ENCODE data around the gene PATJ. TPM values are rescaled to one million over a fixed set of nuclear protein-coding genes. Genes with fewer than 3 reads are reported as not detected.

The PATJ gene
- total and polyA plus RNA-seq, 2 of the 13 experiments (the other 11 are each of a cell fraction or from before 2014, with no cell fraction given): 6.2 to 16.8 TPM

DNA sequence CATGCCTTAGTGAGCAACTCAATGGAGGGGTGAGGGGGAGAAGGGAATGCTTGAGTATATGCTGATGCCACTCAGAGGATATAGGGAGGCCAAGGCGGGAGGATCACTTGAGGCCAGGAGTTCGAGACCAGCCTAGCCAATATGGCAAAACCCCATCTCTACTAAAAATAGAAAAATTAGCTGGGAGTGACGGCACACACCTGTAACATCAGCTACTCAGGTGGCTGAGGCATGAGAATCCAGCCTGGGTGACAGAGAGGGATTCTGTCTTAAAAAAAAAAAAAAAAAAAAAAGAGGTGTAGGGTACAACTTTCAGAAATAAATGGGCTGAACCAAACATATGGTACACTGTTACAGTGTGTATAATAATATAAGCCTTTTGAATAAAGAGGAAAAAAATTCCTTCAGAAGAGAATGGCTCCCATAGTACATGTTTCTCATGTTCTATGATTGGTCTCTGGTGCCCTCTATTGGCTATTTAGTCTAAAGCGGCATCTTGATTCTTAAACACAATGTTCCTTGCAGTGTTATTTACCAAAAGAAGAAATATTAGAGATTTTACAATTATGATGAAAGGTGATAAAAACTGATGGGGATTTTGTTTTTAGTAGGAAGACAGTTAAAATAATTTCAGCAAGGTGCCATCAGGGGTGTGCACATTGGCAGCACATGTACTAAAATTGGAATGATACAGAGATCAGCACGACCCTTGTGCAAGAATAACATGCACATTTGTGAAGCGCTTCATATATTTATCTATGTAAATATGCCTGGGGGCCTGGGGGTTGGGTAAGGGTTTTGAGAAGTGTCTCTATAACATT, 109.8 kb downstream of the PATJ start (continued):
- TF ChIP-seq ONECUT2 (CRISPR knock-in tag; IDR thresholded peaks at IDR 0.05) (no peak), HNRNPUL1 (IDR thresholded peaks at IDR 0.05; ENCODE audit: low read depth, low read length) (no peak), ZNF432 (CRISPR knock-in tag; IDR thresholded peaks at IDR 0.05; ENCODE audit: borderline replicate concordance) (no peak), RBFOX2 (IDR thresholded peaks at IDR 0.05; ENCODE audit: low read depth, low read length) (no peak), XRCC5 (optimal IDR thresholded peaks at IDR 0.05; ENCODE audit: low read length) (no peak), FLYWCH1 (CRISPR knock-in tag; IDR thresholded peaks at IDR 0.05) (no peak), PHF20 (CRISPR knock-in tag; IDR thresholded peaks at IDR 0.05) (no peak), RBAK (CRISPR knock-in tag; IDR thresholded peaks at IDR 0.05) (no peak), ZNF17 (CRISPR knock-in tag; IDR thresholded peaks at IDR 0.05) (no peak)
- TF ChIP-seq, protein P1, sequence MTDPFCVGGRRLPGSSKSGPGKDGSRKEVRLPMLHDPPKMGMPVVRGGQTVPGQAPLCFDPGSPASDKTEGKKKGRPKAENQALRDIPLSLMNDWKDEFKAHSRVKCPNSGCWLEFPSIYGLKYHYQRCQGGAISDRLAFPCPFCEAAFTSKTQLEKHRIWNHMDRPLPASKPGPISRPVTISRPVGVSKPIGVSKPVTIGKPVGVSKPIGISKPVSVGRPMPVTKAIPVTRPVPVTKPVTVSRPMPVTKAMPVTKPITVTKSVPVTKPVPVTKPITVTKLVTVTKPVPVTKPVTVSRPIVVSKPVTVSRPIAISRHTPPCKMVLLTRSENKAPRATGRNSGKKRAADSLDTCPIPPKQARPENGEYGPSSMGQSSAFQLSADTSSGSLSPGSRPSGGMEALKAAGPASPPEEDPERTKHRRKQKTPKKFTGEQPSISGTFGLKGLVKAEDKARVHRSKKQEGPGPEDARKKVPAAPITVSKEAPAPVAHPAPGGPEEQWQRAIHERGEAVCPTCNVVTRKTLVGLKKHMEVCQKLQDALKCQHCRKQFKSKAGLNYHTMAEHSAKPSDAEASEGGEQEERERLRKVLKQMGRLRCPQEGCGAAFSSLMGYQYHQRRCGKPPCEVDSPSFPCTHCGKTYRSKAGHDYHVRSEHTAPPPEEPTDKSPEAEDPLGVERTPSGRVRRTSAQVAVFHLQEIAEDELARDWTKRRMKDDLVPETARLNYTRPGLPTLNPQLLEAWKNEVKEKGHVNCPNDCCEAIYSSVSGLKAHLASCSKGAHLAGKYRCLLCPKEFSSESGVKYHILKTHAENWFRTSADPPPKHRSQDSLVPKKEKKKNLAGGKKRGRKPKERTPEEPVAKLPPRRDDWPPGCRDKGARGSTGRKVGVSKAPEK (CRISPR knock-in tag; IDR thresholded peaks at IDR 0.05; ENCODE audit: borderline replicate concordance): no peak
- TF ChIP-seq, protein P2, sequence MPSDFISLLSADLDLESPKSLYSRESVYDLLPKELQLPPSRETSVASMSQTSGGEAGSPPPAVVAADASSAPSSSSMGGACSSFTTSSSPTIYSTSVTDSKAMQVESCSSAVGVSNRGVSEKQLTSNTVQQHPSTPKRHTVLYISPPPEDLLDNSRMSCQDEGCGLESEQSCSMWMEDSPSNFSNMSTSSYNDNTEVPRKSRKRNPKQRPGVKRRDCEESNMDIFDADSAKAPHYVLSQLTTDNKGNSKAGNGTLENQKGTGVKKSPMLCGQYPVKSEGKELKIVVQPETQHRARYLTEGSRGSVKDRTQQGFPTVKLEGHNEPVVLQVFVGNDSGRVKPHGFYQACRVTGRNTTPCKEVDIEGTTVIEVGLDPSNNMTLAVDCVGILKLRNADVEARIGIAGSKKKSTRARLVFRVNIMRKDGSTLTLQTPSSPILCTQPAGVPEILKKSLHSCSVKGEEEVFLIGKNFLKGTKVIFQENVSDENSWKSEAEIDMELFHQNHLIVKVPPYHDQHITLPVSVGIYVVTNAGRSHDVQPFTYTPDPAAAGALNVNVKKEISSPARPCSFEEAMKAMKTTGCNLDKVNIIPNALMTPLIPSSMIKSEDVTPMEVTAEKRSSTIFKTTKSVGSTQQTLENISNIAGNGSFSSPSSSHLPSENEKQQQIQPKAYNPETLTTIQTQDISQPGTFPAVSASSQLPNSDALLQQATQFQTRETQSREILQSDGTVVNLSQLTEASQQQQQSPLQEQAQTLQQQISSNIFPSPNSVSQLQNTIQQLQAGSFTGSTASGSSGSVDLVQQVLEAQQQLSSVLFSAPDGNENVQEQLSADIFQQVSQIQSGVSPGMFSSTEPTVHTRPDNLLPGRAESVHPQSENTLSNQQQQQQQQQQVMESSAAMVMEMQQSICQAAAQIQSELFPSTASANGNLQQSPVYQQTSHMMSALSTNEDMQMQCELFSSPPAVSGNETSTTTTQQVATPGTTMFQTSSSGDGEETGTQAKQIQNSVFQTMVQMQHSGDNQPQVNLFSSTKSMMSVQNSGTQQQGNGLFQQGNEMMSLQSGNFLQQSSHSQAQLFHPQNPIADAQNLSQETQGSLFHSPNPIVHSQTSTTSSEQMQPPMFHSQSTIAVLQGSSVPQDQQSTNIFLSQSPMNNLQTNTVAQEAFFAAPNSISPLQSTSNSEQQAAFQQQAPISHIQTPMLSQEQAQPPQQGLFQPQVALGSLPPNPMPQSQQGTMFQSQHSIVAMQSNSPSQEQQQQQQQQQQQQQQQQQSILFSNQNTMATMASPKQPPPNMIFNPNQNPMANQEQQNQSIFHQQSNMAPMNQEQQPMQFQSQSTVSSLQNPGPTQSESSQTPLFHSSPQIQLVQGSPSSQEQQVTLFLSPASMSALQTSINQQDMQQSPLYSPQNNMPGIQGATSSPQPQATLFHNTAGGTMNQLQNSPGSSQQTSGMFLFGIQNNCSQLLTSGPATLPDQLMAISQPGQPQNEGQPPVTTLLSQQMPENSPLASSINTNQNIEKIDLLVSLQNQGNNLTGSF (CRISPR knock-in tag; IDR thresholded peaks at IDR 0.05): no peak
